IMR-90 (cell line): ENCODE results near the gene MYO10. TPM values are rescaled to one million over a fixed set of nuclear protein-coding genes. Genes with fewer than 3 reads are reported as not detected.

ENCODE experiments used
- microRNA-seq, 2 experiments: library from miRNA; stranded (forward) in 1 of 2; unstranded in 1 of 2; fragments of 10-50 nt in 1 of 2; fragments of <30 nt in 1 of 2; gene quantifications in 1 of 2; microRNA quantifications in 1 of 2; one replicate each; pipeline versions ENCODE3 to v1.1.0; 2013 to 2020; ENCODE audit not compliant: insufficient read depth in 1 of 2, insufficient read length in 1 of 2, unreplicated experiment in 1 of 2
- polyA plus RNA-seq, 3 experiments: library from polyadenylated mRNA; depleted of rRNA; stranded (reverse); fragments of >200 nt; gene quantifications; 2 replicates each; pipeline ENCODE4 v1.2.3, GENCODE V29; 2012; ENCODE audit warnings: low replicate concordance in 1 of 3
- small RNA-seq, 5 experiments: library from RNA; depleted of rRNA; stranded (forward); fragments of <200 nt; gene quantifications; one replicate each; pipeline ENCODE3, GENCODE V24; 2012
- total RNA-seq: library from RNA; depleted of rRNA; stranded (reverse); fragments of >200 nt; gene quantifications from 2 replicates; pipeline ENCODE4 v1.2.3, GENCODE V29; 2012

MYO10 gene
- total and polyA plus RNA-seq, 2 of the 4 experiments (the other 2 are of a cell fraction): 39.9 to 115 TPM

Small RNA genes lying within 50 kb of the gene (microRNA-seq; reads per million reads assigned to microRNA genes)
- gene RF00019 (ENCODE audit: insufficient read depth, insufficient read length) (not detected), gene RNA5SP179 (ENCODE audit: insufficient read depth, insufficient read length) (not detected), gene RNU6-660P (ENCODE audit: insufficient read depth, insufficient read length) (not detected)

Small RNA genes lying within 50 kb of the gene (small RNA-seq; reads per million reads assigned to genes)
- 0 reads per million in 5 experiments for gene RF00019
- 0 to 0.08 (median 0) reads per million in 5 experiments for gene RNA5SP179
- 0 reads per million in 5 experiments for gene RNU6-660P
